HG03378 (cell line): ENCODE results near the gene COL11A1.
"Not testable (repeated sequence)": the region's sequence is repeated elsewhere in the genome, so short reads cannot be mapped to it uniquely, and the experiment has no call there.

Experiments
- ATAC-seq: cut with Tn5 transposase; IDR thresholded peaks from one replicate; pipeline ENCODE4 v1.9.1; 2021; ENCODE audit warnings: mild to moderate bottlenecking, moderate library complexity; ENCODE audit not compliant: unreplicated experiment

The COL11A1 gene

DNA sequence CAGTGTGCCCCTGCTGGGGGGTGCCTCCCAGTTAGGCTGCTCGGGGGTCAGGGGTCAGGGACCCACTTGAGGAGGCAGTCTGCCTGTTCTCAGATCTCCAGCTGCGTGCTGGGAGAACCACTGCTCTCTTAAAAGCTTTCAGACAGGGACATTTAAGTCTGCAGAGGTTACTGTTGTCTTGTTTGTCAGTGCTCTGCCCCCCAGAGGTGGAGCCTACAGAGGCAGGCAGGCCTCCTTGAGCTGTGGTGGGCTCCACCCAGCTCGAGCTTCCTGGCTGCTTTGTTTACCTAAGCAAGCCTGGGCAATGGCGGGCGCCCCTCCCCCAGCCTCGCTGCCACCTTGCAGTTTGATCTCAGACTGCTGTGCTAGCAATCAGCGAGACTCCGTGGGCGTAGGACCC, 175.0 kb downstream of the COL11A1 start:
- ATAC-seq, result not testable (repeated sequence)

- ATAC-seq, result no peak
Measured at GRCh38 chr1:102919659-102920058, 188.7 kb downstream of the COL11A1 start.

DNA sequence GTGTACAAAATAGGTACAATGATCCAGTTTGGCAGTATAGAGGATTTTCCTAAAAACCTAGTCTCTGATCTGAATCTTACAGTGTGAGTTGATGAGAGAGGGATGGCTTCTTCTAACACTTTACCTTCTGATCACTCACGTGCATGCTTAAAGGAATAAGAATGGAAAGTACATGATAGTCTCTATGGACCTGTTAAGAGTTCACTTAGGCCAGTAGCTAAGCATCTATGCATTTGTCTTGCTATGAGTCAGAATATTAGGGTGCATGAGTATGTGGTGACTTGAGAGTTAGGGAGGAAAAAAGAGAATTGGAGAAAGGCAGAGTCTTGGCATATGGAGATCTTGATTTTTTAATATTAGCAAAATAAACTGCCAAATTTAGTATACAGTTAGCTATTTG, 206.3 kb downstream of the COL11A1 start:
- no peak for ATAC-seq

- no peak for ATAC-seq
Measured at GRCh38 chr1:102899935-102900334, 208.4 kb downstream of the COL11A1 start.

- no peak for ATAC-seq
Measured at GRCh38 chr1:102897557-102897956, 210.8 kb downstream of the COL11A1 start.

- ATAC-seq, result no peak
Measured at GRCh38 chr1:102896771-102897170, 211.6 kb downstream of the COL11A1 start.

DNA sequence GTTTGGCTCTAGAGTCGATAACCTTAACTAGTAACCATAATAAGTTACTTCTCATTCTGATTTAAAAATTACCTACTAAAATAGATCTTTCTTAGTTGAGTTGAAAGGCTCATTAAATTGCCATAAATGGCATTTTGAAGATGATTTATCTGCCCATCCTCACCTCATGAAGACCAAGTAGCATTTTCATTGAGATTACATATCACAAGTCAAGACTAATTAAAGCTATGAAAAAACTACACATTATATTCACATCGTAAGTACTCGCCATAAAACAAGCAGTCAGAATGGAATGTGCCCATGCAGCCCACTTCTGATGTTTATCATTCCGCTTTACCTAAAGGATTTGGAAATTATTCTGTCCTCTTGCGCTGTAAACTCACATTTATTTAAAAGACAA, 212.0 kb downstream of the COL11A1 start:
- no peak for ATAC-seq

GRCh38 chr1:102891868-102892625, 216.3 kb downstream of the COL11A1 start:
- no peak for ATAC-seq

DNA sequence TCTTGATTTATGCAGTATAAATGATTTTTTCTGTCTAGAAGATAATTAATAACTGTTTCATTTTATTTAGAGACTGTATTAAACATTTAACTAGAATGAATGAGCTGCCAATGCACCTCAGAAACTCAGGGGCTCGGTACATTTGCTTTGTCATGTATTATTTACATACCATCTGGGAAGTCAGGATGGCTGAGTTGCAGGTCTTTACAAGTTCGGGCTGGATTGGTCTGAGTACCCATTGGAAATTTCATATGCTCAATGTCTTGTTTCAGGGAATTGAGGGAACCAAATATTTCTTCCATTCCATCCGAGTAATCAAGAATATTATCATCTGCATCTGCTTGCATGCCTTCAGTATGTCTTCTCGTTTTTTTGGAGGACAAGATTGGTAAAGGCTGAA, 221.7 kb downstream of the COL11A1 start:
- ATAC-seq, result no peak

GRCh38 chr1:102884238-102884637, 224.1 kb downstream of the COL11A1 start:
- no peak for ATAC-seq

DNA sequence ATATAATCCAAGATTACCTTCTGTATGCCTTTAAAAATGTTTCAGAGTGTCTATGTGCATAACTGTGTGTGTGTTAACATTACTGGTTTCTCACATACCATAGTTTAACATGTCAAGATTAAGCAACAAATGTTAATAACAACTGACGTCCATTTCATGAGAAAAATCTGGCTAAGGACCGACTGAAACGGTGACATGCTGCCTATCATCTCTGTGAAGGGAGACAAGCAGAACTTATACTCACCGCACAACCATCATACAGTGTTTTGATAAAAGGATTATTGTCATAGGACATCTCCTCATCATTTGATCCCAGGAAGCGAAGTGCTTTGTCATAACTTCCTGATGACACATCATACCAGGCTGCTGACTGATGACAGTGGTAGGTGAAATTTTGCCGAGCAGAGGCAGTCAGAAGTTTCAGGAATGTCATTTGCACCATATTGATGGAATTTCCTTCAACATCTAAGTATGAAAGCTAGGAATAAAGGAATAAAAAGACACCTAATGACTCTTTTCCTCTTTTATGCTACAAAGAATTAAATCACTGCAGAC, 228.8 kb downstream of the COL11A1 start:
- ATAC-seq, result no peak

DNA sequence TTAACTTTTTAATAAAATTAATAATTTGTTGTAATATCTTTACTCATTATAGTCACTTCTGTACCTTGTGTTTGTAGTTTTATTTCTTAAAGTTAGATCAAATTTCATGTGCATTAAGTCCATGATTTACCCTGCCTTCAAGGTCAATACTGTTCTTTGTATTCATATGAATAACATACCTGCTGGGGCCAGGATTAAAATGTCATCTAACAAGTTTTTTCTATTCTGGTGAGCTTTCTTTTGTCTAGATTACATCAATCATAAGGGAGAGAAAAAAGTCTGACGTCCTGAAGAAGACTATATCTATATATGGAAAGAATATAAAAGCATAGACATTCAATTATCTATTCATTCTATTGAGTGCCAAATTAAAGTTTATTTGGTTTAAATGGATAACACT, 232.6 kb downstream of the COL11A1 start:
- no peak for ATAC-seq

GRCh38 chr1:102872526-102872925, 235.8 kb downstream of the COL11A1 start:
- no peak for ATAC-seq

DNA sequence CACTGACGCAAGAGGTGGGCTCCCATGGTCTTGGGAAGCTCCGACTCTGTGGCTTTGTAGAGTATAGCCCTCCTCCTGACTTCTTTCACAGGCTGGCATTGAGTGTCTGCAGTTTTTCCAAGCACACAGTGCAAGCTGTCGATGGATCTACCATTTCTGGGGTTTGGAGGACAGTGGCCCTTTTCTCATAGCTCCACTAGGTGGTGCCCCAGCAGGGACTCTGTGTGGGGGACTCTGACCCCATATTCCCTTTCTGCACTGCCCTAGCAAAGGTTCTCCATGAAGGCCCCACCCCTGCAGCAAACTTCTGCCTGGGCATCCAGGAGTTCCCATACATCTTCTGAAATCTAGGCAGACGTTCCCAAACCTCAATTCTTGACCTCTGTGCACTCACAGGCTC, 236.2 kb downstream of the COL11A1 start:
- no peak for ATAC-seq

GRCh38 chr1:102863704-102864103, 244.6 kb downstream of the COL11A1 start:
- no peak for ATAC-seq

- no peak for ATAC-seq
Measured at GRCh38 chr1:102861247-102861646, 247.1 kb downstream of the COL11A1 start.

DNA sequence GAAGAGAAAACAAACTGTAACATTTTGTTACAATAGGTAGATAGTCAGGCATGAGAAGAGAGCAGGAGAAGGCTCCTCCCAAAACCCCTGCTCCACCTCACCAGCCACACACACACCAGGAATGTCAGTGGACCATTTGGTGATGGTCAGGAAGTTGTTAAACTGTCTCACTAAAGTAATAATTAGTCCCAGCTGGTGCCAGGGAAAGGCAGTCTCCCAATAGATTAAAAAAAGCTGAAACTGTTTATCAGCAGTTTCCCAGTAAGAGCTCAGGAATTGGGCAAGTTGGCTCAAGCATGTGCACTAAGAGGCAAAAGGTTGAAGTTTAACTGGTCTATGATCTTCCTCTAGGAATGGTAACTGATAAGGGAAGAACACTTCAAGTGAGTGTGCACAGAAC, 249.6 kb downstream of the COL11A1 start:
- ATAC-seq, result no peak

DNA sequence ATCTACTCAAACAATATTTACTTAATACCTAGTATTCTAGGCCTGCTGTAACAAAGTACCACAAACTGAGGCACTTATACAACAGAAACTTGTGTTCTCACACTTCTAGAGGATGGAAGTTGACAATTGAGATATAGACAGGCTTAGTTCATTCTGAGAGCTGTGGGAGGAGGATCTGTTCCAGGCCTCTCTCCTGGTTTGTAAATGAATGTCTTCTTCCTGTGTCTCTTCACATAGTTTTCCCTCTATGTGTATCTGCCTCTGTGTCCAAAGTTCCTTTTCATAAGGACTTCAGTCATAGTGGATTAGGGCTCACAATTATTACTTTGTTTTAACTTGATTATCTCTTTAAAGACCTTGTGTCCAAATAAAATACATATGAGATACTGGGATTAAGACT, 251.1 kb downstream of the COL11A1 start:
- ATAC-seq, result no peak

DNA sequence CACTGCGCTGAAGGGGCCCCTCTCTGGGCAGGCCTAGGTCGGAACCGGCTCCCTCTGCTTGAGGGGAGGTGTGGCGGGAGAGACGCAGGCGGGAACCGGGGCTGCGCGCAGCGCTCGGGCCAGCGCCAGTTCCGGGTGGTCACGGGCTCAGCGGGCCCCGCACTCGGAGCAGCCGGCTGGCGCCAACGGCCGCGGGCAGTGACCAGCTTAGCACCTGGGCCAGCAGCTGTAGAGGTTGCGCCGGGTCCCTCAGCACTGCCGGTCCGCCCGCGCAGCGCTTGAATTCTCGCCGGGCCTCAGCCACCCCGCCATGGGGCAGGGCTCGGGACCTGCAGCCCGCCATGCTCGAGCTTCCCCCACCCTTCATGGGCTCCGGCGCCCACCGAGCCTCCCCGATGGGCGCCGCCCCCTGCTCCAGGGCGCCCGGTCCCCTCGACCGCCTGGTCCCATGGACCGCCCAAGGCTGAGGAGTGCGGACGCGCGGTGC, 254.6 kb downstream of the COL11A1 start:
- no peak for ATAC-seq

- ATAC-seq, result no peak
Measured at GRCh38 chr1:102853136-102853535, 255.2 kb downstream of the COL11A1 start.

GRCh38 chr1:102852613-102853012, 255.7 kb downstream of the COL11A1 start:
- ATAC-seq, result no peak

- ATAC-seq, result no peak
Measured at GRCh38 chr1:102851616-102852015, 256.7 kb downstream of the COL11A1 start.

- no peak for ATAC-seq
Measured at GRCh38 chr1:102842606-102843005, 265.7 kb downstream of the COL11A1 start.
